WTC11 (cell line): ENCODE data around the gene ZDHHC14. TPM values are rescaled to one million over a fixed set of nuclear protein-coding genes. Genes with fewer than 3 reads are reported as not detected.

Experiments
- ATAC-seq: fragments of 200-7000 bp; cut with Tn5 transposase; 2 replicates; pipeline ENCODE4 v1.10.0; 2021; ENCODE audit warnings: mild to moderate bottlenecking, moderate library complexity
- CTCF ChIA-PET: fragments of 300-600 bp; sonication (Branson Sonifier 250); formaldehyde crosslinking; loops from one replicate; lab custom pipeline; 2021; ENCODE audit warnings: antibody characterized with exemption; lab: Charles Lee
- POLR2A ChIA-PET: fragments of 350-600 bp; sonication (Branson Sonifier 250); formaldehyde crosslinking; loops from one replicate; lab custom pipeline; 2021; ENCODE audit warnings: antibody characterized with exemption; lab: Charles Lee
- DNase-seq: peaks from one replicate; pipeline ENCODE4 v3.0.0; 2021; ENCODE audit warnings: low spot score
- H3K27ac Mint-ChIP-seq: 2 replicates; pipeline ENCODE4 v1.8.0; 2021; ENCODE audit warnings: mixed read lengths
- H3K27me3 Mint-ChIP-seq: 2 replicates; pipeline ENCODE4 v1.8.0; 2021; ENCODE audit warnings: low read depth, mild to moderate bottlenecking, moderate library complexity, mixed read lengths
- H3K36me3 Mint-ChIP-seq: 2 replicates; pipeline ENCODE4 v1.8.0; 2021; ENCODE audit warnings: mixed read lengths
- H3K4me1 Mint-ChIP-seq: 2 replicates; pipeline ENCODE4 v1.8.0; 2022; ENCODE audit warnings: mixed read lengths
- H3K4me3 Mint-ChIP-seq: 2 replicates; pipeline ENCODE4 v1.8.0; 2021; ENCODE audit warnings: mild to moderate bottlenecking, moderate library complexity, mixed read lengths
- H3K9me3 Mint-ChIP-seq: 2 replicates; pipeline ENCODE4 v1.8.0; 2021; ENCODE audit warnings: mixed read lengths
- CREB1 ChIP-seq: sonication (generic); formaldehyde crosslinking; IDR thresholded peaks from 2 replicates; pipeline ENCODE4 v1.8.0; 2023; ENCODE audit warnings: mild to moderate bottlenecking, missing genetic modification reagents
- CREM ChIP-seq: sonication (generic); formaldehyde crosslinking; IDR thresholded peaks from 2 replicates; pipeline ENCODE4 v1.8.1; 2022; ENCODE audit warnings: mild to moderate bottlenecking, missing genetic modification reagents, moderate library complexity
- FOXP1 ChIP-seq: sonication (generic); formaldehyde crosslinking; IDR thresholded peaks from 2 replicates; pipeline ENCODE4 v1.8.0; 2022; ENCODE audit warnings: missing genetic modification reagents, mild to moderate bottlenecking, moderate library complexity, borderline replicate concordance
- GABPB1 ChIP-seq: sonication (generic); formaldehyde crosslinking; IDR thresholded peaks from 2 replicates; pipeline ENCODE4 v1.8.1; 2023; ENCODE audit warnings: mild to moderate bottlenecking, missing genetic modification reagents
- NFE2L1 ChIP-seq: sonication (generic); formaldehyde crosslinking; IDR thresholded peaks from 2 replicates; pipeline ENCODE4 v1.8.1; 2023; ENCODE audit warnings: missing genetic modification reagents
- NR3C1 ChIP-seq: sonication (generic); formaldehyde crosslinking; conservative IDR thresholded peaks from 2 replicates; pipeline ENCODE4 v1.8.1; 2023; ENCODE audit warnings: low read depth, mild to moderate bottlenecking, missing genetic modification reagents
- PRDM15 ChIP-seq: sonication (generic); formaldehyde crosslinking; IDR thresholded peaks from 2 replicates; pipeline ENCODE4 v1.8.0; 2022; ENCODE audit warnings: missing genetic modification reagents
- RELA ChIP-seq: sonication (generic); formaldehyde crosslinking; IDR thresholded peaks from 2 replicates; pipeline ENCODE4 v1.8.1; 2022; ENCODE audit warnings: missing genetic modification reagents, mild to moderate bottlenecking, borderline replicate concordance
- SOX15 ChIP-seq: fragments of 250-450 bp; sonication (Bioruptor Pico); IDR thresholded peaks from 2 replicates; pipeline ENCODE4 v1.9.0; 2021; ENCODE audit warnings: mild to moderate bottlenecking
- SP1 ChIP-seq: sonication (generic); formaldehyde crosslinking; conservative IDR thresholded peaks from 2 replicates; pipeline ENCODE4 v1.8.1; 2022; ENCODE audit warnings: missing genetic modification reagents
- ZBTB21 ChIP-seq: sonication (generic); formaldehyde crosslinking; IDR thresholded peaks from 2 replicates; pipeline ENCODE4 v1.8.1; 2023; ENCODE audit warnings: mild to moderate bottlenecking, missing genetic modification reagents, borderline replicate concordance
- ZMAT4 ChIP-seq: fragments of 250-450 bp; sonication (Bioruptor Pico); IDR thresholded peaks from 2 replicates; pipeline ENCODE4 v1.9.0; 2021; ENCODE audit warnings: mild to moderate bottlenecking
- ZNF416 ChIP-seq: fragments of 250-450 bp; sonication (Bioruptor Pico); IDR thresholded peaks from 2 replicates; pipeline ENCODE4 v1.9.0; 2021; ENCODE audit warnings: mild to moderate bottlenecking, inconsistent platforms
- ZNF671 ChIP-seq: fragments of 250-450 bp; sonication (Bioruptor Pico); IDR thresholded peaks from 2 replicates; pipeline ENCODE4 v1.8.0; 2021; ENCODE audit warnings: mild to moderate bottlenecking
- total RNA-seq: library from RNA; stranded (reverse); gene quantifications from 3 replicates; pipeline ENCODE4 v1.2.3, GENCODE V29; 2021
- TF ChIP-seq, protein P1 (sequence below): sonication (generic); formaldehyde crosslinking; IDR thresholded peaks from 2 replicates; pipeline ENCODE4 v1.8.1; 2022; ENCODE audit warnings: low read depth, missing genetic modification reagents, borderline replicate concordance
- TF ChIP-seq, protein P2 (sequence below): fragments of 250-450 bp; sonication (Bioruptor Pico); IDR thresholded peaks from 2 replicates; pipeline ENCODE4 v2.1.2; 2022; ENCODE audit warnings: mild to moderate bottlenecking, moderate library complexity
- TF ChIP-seq, protein P3 (sequence below): sonication (generic); formaldehyde crosslinking; IDR thresholded peaks from 2 replicates; pipeline ENCODE4 v1.8.1; 2023; ENCODE audit warnings: mild to moderate bottlenecking, missing genetic modification reagents

Gene ZDHHC14
- total RNA-seq, 1 experiment from 2014 or later = 6.6 TPM

DNA sequence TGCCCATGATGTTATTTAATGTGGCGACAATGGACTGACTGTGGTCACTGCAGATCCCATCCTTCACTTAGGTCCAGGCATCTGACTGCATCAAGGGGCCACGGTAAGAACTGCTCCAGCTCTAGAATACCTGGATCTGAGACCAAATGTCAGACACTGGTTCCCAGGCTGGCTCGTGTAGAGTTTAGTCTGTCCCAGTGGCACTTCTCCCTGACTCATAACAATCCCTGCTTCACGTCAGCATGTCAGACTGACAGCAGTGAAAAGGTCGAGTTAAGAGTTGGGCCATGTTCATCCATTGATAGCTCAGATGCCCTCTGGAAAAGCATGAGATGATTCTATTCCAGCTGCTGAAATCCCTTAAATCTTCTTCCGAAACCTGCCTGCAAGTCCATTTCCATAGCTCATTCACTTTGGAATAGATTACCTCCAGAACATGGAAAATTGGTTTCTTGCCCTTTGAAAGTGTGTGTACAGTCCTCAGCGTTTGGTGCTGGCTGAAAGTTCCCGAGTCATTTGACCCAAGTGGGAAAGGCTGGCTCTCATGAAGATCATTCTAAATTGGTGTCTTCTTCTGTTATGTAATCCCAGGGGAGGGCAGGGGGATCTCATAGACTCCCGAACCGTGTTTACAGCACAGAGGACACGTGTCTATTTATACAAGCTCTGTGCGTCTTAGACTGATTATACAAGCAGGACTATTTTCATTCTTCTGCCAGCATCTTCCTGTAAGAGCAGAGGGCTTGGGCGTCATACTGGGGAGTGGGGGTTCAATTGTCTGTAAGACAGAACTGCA is 160.8 kb downstream of the ZDHHC14 start:
- Mint-ChIP-seq H3K27ac (no peak overlapping the region), H3K36me3 (peaks cover 21% of the 10 kb centered on the region), H3K4me1 (peaks cover 25% of the 10 kb centered on the region), H3K4me3 (no peak overlapping the region), H3K27me3 (no peaks in the 10 kb centered on the region), H3K9me3 (peaks cover 8% of the 10 kb centered on the region)
- ATAC-seq = no peak
- DNase-seq = no peak
- POLR2A ChIA-PET = no interaction called here
- TF ChIP-seq ZNF671 (CRISPR knock-in tag) (no peak), SOX15 (CRISPR knock-in tag) (no peak), ZBTB21 (CRISPR knock-in tag) (no peak), FOXP1 (CRISPR knock-in tag) (no peak), NFE2L1 (CRISPR knock-in tag) (no peak), ZNF416 (CRISPR knock-in tag) (no peak), ZMAT4 (CRISPR knock-in tag) (no peak), NR3C1 (CRISPR knock-in tag) (no peak), PRDM15 (CRISPR knock-in tag) (no peak), GABPB1 (no peak), CREB1 (CRISPR knock-in tag) (no peak), SP1 (CRISPR knock-in tag) (no peak), RELA (no peak), CREM (CRISPR knock-in tag) (no peak)
- TF ChIP-seq, protein P1, sequence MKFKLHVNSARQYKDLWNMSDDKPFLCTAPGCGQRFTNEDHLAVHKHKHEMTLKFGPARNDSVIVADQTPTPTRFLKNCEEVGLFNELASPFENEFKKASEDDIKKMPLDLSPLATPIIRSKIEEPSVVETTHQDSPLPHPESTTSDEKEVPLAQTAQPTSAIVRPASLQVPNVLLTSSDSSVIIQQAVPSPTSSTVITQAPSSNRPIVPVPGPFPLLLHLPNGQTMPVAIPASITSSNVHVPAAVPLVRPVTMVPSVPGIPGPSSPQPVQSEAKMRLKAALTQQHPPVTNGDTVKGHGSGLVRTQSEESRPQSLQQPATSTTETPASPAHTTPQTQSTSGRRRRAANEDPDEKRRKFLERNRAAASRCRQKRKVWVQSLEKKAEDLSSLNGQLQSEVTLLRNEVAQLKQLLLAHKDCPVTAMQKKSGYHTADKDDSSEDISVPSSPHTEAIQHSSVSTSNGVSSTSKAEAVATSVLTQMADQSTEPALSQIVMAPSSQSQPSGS (CRISPR knock-in tag) = no peak
- TF ChIP-seq, protein P2, sequence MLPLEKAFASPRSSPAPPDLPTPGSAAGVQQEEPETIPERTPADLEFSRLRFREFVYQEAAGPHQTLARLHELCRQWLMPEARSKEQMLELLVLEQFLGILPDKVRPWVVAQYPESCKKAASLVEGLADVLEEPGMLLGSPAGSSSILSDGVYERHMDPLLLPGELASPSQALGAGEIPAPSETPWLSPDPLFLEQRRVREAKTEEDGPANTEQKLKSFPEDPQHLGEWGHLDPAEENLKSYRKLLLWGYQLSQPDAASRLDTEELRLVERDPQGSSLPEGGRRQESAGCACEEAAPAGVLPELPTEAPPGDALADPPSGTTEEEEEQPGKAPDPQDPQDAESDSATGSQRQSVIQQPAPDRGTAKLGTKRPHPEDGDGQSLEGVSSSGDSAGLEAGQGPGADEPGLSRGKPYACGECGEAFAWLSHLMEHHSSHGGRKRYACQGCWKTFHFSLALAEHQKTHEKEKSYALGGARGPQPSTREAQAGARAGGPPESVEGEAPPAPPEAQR = no peak
- TF ChIP-seq, protein P3, sequence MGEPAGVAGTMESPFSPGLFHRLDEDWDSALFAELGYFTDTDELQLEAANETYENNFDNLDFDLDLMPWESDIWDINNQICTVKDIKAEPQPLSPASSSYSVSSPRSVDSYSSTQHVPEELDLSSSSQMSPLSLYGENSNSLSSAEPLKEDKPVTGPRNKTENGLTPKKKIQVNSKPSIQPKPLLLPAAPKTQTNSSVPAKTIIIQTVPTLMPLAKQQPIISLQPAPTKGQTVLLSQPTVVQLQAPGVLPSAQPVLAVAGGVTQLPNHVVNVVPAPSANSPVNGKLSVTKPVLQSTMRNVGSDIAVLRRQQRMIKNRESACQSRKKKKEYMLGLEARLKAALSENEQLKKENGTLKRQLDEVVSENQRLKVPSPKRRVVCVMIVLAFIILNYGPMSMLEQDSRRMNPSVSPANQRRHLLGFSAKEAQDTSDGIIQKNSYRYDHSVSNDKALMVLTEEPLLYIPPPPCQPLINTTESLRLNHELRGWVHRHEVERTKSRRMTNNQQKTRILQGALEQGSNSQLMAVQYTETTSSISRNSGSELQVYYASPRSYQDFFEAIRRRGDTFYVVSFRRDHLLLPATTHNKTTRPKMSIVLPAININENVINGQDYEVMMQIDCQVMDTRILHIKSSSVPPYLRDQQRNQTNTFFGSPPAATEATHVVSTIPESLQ (CRISPR knock-in tag) = no peak
- CTCF ChIA-PET = interaction anchor here (1.7 kb wide), 1 partner anchor 9 kb away, joined by 5 read pairs; no protein-coding TSS in a partner anchor
